GM18505 (cell line): ENCODE data around the gene FANCF.
A peak's percentile ranks its signal among the peaks of the same experiment; 100 is the strongest.
"Not testable (repeated sequence)": the region's sequence is repeated elsewhere in the genome, so short reads cannot be mapped to it uniquely, and the experiment has no call there.

Experiments used
- ATAC-seq: cut with Tn5 transposase; IDR thresholded peaks from one replicate; pipeline ENCODE4 v1.9.1; 2021; ENCODE audit not compliant: unreplicated experiment
- POLR2A ChIP-seq: IDR thresholded peaks from 4 replicates; pipeline ENCODE4 v1.6.1; 2011; ENCODE audit warnings: borderline replicate concordance; ENCODE audit not compliant: insufficient read depth, insufficient read length; ENCODE audit errors: extremely low read depth

FANCF gene, protein sequence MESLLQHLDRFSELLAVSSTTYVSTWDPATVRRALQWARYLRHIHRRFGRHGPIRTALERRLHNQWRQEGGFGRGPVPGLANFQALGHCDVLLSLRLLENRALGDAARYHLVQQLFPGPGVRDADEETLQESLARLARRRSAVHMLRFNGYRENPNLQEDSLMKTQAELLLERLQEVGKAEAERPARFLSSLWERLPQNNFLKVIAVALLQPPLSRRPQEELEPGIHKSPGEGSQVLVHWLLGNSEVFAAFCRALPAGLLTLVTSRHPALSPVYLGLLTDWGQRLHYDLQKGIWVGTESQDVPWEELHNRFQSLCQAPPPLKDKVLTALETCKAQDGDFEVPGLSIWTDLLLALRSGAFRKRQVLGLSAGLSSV

DNA sequence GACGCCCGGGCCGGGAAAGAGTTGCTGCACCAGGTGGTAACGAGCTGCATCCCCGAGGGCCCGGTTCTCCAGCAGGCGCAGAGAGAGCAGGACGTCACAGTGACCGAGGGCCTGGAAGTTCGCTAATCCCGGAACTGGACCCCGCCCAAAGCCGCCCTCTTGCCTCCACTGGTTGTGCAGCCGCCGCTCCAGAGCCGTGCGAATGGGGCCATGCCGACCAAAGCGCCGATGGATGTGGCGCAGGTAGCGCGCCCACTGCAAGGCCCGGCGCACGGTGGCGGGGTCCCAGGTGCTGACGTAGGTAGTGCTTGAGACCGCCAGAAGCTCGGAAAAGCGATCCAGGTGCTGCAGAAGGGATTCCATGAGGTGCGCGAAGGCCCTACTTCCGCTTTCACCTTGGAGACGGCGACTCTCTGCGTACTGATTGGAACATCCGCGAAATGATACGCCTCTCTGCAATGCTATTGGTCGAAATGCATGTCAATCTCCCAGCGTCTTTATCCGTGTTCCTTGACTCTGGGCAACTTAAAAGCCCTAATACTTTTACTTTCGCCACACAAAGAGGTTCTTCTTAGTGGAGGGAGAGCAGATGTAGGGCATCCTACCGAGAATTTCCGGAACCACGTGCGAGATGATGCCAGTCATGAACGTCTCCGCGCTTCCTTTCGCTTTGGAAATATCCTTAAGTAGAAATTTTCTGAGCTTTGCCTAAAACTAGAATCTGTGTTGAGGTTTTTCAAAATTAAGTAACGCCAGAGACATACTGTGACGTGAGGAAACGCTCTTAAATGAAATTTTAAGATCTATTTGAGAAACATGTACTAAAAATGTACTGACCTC is at the start of gene FANCF:
FANCF (minus strand) TSS at position 376 of the 840 bp plus-strand sequence; CDS start at position 363, 13 bp downstream.
- ATAC-seq, result peak; percentile 96

DNA sequence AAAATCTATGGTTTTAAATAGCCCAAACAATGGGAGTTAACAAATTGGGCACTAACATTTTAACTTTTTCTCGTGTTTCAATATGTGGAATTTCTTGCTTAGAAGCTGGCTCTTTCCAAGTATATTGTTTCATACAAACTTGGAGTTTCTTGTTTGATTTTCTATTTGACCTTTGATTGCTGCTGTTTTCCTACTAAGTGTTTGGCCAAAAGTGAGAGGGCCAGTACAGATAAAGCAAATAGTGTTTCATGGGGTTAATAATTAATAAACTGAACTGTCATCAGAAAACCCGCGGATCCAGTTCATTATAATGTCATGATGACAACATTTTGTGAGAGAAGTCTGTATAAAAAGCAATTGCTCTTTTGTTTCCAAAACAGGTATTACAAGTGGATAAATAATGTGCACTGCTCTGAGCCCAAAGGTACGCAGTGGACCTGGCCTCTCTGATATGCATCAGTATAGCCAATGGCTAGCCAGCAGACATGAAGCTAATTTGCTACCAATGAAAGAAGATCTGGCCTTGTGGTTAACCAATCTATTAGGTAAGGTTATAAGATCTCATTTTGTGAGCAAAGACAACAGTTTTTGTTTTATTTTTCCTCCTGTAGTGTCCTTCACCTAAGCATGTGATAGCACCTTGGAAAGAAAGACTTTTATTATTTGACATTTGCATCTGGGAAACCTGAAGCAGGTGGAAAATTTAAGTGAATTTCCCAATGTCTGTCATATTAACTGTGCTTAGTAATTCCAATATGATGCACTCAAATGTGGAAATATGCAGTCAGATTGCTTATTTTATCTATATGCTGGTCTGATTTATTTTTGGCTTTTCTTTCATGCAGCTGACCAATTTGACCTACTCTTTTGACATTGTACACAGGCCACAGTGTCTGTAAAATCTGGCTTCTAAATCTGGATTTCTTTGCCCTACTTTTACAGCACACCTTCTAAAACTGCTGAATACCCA is 49.1 kb upstream of the FANCF start:
- no peak for ATAC-seq
- TF ChIP-seq POLR2A, result no peak

More for the DNA sequence above, at the start of gene FANCF:
- TF ChIP-seq POLR2A, result peak; percentile 53

DNA sequence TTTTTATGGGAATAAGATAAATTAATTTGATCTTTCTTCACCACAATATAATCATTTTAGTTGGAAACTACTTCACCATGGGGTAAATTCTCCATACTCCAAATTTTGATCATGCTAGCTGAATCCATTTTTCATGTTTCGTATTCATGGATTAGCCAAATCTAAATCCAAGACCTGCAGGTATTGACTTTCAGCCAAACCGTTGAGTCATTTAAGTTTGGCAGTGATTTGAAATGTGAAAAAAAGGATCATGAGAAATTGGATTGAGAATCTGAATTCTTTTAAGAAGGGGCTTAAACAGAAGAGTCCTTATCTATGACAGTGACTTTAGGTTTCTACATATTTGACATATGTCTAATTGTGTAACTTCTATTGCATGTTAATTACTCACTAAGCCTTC is 46.1 kb upstream of the FANCF start:
- ATAC-seq, result no peak
- no peak for TF ChIP-seq POLR2A

DNA sequence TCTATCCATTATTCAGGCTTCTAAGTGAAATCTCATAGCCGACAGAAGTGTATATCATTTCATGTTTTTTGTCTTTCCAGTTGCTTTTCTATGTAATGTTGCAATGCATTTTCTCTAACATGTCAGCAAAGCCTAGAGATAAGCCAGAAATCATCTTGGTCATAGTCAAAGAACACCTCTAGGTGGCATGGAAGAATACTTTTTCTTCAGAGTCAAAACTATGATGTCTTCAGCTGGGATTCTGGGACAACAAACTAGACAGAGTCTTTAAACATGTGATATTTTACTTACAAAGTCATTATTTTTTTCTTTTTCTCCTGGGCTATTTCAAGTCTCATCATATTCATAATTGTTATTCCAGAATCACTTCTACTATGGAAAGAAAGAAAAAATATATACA is 45.2 kb upstream of the FANCF start:
- no peak for ATAC-seq
- no peak for TF ChIP-seq POLR2A

DNA sequence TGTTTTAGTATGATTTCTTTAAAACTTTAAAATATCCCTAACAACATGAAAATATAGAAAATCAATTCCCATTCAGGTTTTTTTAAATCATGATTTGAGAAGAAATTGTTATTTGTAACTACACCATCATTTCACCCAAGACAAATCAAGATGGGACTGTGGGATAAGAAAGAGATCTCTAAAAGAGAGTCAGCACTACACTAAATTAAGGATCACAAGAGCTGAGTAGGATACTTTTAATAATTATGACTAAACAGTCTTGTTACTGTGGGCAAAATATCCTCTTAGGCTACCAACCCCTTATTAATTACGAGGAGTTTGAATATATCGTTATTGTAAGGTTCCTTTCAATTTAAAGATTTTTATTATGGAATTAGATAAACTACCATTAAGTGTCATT is 43.7 kb upstream of the FANCF start:
- no peak for TF ChIP-seq POLR2A
- ATAC-seq, result no peak

DNA sequence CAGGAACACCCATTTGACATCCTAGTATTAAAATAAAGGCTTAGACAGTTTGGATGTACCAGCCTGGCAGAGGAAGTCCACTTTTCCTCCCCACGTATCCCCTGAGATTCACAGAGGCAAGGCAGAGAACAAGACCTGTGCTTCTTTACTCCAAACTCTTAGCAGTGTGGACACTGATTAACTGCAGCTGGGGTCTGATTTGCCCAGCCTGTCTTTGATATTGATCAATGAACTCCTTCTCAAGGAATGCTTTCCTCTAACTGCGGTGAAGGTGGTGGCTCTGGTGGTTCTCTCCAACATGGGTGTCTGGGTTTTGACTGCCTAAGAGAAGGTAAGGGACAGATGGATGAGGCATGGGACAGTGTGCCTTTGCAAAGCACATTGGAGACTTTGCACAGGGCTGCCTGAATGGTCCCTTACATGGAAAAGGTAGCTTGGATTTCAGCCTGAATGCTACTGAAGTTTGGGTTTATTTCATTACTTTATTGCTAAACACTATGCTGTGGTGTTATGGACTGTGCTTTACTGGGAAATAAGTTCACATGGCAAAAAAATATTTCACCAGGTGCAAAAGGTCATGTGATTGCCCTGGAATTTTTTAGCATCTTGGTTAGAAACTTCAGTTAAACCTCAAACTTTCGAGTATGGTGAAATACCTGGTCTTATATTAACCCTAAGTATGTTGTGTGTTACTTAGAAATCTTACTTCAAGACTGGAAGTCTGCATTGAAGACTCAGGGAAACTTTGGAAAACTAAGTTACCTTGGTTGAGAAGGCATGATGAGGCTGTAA is 42.6 kb upstream of the FANCF start:
- TF ChIP-seq POLR2A, result peak; percentile 21
- ATAC-seq, result no peak

DNA sequence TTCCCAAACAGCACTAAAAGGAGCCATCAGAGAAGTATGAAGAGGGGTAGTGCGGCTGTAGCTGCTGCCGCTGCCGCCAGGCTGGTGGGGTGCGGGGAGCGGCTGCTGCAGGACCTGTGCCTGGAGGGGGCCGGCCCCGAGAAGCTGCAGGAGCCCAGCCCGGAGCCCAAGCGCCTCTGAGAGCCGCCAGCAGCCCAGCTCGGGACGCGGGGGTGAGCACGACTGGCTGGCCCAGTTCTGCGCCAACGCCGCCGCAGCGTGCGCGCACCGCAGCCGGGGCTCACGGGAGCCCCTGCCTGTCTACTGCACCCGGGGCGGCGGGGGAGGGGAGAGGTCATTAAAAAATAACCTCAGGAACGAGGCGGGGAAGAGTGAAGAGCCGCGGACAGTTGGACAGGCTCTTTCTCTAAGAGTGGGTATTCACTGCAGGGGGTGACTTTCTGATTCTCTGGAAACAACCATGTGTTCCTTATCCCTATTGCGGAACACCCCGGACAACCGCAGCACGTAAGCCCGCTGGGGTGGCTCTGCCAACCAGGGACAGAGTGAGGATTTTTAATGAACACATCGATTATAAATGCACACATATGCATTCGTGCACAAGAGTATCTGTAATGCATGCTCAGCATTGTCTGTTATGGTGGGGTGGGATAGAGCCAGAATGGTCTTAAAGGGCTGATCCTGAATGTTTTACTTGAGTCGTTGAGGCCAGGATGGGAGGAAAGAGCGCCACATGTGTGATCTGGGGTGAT is 41.2 kb upstream of the FANCF start:
- ATAC-seq, result peak; percentile 66
- TF ChIP-seq POLR2A, result peak; percentile 53

DNA sequence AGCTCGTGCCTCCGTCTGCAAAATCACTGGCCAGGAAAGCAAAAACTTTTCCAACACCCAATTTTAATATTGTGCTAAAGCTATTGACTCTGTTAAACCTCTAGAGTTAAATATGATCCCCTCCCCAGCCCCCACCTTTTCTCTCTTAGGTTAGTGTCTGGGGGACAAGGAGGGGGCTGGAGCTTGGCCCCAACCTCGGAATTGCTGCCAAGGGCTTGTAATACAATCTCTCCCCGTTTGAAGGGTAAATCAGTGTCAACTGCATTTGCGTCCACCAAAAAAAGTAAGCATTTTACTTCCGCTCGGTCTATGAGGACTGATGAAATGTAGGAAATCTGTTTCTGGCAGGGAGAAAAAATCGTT is 40.7 kb upstream of the FANCF start, which contains the start of gene GAS2:
GAS2 (plus strand) TSS at position 287 of the 363 bp plus-strand sequence. CDS start 8,259 bp downstream, outside the sequence.
- no peak for TF ChIP-seq POLR2A
- peak; percentile 15 for ATAC-seq

DNA sequence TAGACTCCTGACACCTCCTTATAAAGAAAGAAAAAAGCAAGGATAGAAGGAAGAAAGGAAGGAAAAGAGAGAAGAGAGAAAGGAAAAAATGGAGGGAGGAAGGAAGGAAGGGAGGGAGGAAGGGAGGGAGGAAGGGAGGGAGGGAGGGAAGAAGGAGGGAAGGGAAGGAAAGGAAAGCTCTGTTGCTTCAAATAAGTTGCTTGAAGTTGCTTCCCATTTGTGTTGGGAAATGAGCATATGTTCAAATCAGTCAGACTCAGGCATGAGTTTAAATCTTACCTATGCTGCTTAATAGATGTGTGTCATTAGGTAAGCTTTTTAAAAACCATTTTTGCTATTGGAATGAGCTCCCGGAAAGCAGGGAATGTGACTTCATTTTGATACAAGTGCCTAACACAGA is 34.2 kb upstream of the FANCF start:
- TF ChIP-seq POLR2A, result no peak
- ATAC-seq, result no peak

DNA sequence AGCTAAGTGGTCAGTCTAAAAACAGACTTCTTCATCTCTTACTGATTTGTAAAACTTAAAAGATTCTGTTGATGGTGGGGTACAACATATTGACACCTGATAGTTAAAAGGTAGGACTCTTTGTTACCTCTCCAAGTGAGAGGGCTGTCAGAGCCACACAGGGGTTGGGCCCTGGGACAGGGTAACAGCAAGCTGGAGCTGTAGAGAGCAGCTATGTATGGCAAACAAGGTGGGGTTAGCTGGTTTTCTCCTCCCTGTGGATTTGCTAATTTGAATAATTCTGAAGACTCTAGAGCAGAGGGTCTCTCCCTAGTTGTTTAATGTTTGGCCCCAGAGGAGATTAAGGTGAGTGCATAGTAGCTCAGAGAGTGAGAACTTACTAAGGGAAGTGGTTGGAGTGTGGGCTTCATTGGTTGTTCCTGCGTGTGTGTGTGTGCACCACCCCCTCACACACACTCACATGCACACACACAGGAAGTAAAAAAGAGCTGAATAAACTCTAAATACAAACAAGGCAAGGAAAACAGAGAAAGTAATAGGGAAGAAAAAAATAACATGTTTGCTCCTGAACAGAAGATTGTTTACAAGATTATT is 31.6 kb upstream of the FANCF start:
- TF ChIP-seq POLR2A, result no peak
- ATAC-seq, result peak; percentile 95

DNA sequence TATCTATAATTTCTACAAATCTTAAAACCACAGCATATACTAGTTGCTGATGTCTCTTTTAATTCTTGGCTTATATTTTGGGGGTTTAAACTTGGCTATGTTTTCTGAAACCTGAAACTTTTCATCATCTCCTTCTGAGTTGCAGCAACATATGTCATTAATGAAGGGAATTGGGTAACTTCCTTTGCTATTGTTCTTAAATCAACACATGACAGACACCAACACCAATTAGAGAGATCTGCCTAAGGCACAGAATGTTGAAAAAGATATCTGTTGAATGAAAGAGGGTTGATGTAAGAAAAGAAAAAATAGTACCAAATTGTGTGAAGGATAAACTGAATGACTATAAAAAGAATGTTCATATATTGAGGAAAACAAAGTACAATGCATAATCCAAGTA is 30.5 kb upstream of the FANCF start:
- no peak for ATAC-seq
- TF ChIP-seq POLR2A, result no peak

DNA sequence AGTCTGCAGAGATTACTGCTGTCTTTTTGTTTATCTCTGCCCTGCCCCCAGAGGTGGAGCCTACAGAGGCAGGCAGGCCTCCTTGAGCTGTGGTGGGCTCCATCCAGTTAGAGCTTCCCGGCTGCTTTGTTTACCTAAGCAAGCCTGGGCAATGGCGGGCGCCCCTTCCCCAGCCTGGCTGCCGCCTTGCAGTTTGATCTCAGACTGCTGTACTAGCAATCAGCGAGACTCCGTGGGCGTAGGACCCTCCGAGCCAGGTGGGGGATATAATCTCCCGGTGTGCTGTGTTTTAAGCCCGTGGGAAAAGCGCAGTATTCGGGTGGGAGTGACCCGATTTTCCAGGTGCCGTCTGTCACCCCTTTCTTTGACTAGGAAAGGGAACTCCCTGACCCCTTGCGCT is 26.7 kb upstream of the FANCF start:
- ATAC-seq, result not testable (repeated sequence)
